NCI-H2196 treated with DMSO at 0.1 percent for 48 hours (cell line): ENCODE measurements around the gene MED27.
"Not testable (repeated sequence)": the region's sequence is repeated elsewhere in the genome, so short reads cannot be mapped to it uniquely, and the experiment has no call there.

Experiments
- DNase-seq: peaks from one replicate; lab custom pipeline; 2025; ENCODE audit not compliant: unreplicated experiment; lab: John Stamatoyannopoulos, UW

MED27 gene

GRCh38 chr9:132020272-132020671, 59.4 kb downstream of the MED27 start:
- no peak for DNase-seq

DNA sequence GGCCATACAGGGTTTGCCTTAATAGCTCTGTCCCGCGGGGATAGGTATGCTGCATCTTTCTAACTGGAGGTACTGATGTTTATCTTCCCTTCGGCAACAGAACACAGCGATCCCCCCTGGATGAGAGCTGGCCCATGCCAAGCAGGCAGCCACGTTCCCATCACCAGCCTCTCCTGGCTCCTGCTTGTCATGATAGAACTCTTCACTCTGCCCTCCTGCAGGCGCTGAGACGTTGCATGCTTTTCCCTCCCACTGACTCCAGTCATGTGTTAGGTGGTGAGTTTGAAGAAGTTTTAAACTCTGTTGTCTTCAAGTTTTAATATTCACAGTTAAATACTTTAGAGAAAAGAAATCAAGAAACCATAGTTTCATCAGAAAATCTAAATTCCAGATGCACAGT, 60.0 kb downstream of the MED27 start:
- DNase-seq, result no peak

DNA sequence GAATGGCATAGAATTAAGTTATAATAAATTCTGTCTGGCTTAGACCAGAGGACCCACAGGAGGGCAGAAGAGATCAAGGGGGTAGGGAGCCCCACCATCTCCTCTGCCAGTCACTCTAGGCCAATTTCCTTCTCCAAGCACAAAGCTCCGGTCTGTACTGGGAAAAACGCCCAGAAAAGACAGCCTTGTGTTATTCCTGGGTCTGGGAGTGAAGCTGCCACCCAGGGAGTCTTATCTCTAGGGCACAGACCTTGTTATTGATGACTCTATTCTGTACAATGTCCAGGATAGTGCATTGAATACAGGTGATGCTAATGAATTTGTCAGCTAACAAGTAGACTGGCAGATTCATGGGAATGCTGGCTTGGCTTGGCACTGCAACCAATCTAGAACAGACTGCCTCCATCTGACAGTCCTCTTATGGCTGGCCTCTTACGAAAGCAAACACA, 60.7 kb downstream of the MED27 start:
- no peak for DNase-seq

DNA sequence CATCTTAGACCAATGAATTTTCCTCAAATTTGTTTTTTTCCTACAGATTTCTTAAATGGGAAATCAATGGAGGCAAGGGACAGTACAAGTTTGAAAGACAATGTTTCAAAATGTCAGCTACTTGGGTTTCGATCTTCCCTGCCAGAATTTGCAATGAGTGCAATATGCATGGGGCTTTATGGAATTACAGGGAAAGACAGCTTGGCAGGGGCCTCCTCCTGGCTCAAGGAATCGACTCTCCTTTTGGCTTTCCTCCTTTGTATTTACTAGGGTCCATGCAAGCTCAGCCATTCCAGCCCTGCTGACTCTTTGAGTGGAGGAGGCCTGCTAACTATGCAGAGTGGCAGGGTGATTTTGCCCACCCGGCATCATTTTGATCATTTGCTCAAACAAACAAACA, 63.2 kb downstream of the MED27 start:
- DNase-seq, result no peak

GRCh38 chr9:132015866-132016265, 63.8 kb downstream of the MED27 start:
- no peak for DNase-seq

DNA sequence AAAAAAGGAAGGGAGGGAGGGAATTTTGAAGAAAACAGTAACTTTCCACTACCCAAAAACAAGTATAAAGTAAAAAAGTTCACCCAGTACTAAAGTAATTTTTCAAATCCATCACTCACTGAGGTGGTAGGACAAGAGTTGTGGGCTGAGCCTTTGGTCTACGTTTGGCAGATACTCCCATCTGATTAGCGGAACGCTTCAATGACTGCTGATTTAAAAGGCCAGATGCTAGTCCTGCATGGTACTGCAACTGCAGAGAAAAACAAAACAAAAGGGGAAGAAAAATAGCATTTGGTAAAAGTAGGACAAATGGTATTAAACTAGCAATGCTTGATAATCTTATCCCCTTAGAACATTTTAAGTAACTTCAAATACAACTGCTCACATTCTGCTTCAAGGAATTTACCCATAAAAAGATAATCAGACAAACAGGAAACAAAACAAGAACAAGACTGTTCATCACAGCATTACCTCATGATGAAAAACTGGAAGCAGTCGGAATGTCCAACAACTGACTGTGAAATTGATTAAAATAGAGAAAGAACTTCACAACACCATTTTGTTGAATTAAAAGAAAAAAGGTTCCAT, 65.4 kb downstream of the MED27 start:
- no peak for DNase-seq

- no peak for DNase-seq
These were observed 66.8 kb downstream of the MED27 start for GRCh38 chr9:132012704-132013357.

DNA sequence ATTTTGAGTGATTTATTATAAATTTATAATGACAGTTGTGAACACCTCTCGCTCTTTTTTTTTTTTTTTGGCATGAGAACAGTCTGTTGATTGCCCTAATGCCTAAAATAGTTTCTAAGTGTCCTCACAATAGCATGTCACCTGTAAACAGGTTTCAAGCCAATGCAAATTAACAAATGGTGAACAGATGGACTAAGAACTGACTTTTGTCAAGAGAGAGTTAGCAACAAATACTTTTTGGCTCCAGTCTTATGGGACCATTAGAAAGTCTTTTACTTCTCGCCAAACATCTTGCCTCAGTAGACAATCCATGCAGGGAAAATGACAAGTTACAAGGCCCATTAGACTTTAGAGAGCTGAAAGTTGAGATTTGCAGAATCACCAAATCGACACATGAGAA, 67.8 kb downstream of the MED27 start:
- DNase-seq, result no peak

DNA sequence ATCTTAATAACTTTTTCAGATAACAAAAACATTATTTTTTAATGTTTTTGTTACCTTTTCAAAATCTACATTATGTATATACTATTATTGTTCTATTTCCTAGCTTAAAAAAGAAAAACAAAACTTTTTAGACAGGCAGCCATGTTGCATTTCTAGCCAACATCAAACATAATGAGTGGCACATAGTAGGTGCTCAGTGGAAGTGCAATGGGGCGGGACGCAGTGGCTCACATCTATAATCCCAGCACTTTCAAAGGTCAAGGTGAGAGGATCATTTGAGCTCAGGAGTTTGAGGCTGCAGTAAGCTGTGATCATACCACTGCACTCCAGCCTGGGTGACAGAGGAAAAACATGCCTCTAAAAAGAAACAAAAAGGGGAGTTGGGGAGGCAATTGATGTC, 68.4 kb downstream of the MED27 start:
- DNase-seq, result no peak

- DNase-seq, result not testable (repeated sequence)
These were observed 69.5 kb downstream of the MED27 start for GRCh38 chr9:132010201-132010600.

DNA sequence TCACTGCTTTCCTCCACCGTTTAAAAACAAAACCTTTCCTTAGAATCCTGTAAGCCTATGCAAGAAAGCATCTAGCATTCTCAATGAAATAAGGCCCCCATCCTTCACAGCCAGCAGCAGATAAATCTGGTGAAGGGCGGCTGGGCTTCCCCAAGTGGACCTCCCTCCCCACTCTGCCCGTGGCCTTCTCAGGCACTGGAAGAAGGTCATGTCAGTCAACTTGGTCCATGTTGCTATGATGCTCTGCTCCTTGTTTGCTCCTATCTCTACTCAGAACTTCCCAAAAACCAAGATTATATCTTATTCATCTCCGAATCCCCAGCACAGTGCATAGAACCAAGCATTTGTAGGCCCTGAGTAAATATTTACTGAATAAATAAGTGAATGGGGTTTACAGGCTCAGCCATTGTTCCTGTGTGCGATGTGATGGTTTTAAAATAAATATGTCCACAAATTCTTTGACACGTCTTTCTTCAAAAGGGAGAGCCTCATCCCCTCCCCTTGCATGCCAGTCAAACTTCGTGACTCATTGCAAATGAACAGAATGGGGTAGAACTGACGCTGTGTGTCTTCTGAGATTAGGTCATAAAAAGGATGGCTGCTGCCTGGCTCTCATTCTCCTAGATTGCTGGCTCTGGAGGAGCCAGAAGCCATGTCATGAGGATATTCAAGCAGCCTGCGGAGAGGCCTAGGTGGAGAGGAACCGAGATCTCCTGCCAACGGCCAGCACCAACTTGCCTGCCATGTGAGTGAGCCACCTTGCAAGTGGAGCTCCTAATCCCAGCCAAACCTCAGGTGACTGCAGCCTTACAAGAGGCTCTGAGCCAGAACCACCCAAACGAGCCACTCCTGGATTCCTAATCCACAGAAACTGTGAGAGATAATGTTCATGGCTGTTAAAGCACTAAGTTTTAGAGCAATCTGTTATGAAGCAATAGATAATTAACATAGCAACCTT, 70.5 kb downstream of the MED27 start:
- DNase-seq, result no peak

DNA sequence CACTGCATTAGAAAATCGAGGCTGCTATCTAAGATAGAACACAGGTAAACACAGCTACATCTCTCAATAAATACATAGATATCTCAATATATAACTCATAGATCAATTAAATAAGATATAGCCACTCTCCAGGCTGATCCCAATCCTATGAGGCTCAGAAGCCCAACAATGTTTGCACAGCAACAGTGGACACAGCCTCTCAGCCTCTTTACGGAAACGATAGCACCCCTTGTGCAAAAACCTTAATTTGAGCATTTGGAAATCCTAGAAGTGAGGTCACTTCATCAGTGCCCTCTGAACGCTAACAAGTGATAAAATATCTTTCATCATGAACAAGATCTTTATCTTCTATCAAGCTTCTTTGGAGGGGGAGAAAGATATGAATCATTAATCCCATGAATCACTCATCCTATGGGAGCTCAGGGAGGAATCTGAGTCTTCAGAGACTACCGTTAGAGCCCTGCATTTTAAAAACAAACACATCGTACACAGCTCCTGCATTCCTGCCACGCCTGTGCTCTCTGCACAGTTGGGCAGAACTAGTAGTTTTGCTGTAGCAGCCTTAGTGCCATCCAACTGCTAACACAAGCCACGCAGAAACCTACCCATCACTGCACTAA, 71.4 kb downstream of the MED27 start:
- DNase-seq, result no peak

DNA sequence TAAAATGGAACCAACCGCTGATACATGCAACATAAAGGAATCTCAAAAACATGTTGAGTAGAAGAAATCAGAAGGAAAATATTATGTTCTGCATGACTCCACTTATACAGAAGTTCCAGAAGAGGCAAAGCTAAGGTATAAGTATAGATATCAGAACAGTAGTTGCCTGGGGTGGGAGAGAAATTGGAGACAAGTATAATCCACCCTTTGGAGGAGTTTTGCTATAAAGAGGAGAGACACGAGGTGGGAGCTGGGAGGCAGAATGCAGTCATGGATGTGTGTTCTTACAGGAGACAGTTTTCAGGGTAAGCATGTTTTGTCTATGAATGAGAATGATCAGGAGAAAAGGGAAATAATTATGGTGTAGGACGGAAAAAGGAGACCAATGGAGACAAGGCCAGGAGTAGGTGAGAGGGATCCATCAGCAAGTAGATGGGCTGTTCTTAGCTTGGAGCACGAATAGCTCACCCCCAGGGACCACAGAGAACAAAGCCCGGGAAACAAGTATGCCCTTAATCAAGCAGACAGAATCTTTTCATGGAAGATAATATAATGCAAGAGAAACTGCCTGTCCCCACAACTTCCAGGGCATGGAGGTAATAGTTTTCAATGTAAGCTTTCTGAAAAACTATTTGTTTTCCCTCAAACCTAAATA, 72.2 kb downstream of the MED27 start:
- DNase-seq, result no peak

DNA sequence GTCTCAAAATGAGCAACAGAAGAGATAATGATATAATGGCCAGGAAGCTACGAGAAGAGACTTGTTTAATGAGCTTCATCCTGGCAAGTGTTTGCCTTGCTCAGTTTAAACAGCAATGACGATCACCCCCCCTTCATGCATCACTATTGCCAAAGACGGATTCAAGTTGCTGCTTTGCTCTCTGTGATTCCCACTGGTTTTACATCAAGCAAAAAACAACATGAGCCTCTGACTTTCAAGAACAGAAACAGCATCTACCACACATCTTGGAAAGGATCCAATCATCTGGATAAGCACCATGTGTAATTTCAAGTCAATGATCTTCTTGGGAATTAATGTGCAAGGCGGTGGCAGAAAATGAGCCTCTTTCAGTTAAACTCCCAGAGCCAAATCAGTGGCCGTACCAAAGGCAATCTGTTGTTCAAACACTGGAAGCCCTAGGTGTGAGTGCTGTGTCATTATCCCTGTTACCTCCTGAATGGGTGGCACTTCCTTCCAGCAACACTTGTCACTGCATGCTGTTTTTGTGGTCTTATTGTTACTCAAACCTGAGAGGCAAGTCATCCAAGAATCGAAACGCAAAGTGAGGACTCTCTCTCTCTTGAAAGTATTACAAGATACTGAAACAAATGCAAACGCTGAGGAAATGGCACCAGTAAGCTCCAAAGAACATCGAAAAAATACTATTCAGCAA, 72.8 kb downstream of the MED27 start:
- no peak for DNase-seq

DNA sequence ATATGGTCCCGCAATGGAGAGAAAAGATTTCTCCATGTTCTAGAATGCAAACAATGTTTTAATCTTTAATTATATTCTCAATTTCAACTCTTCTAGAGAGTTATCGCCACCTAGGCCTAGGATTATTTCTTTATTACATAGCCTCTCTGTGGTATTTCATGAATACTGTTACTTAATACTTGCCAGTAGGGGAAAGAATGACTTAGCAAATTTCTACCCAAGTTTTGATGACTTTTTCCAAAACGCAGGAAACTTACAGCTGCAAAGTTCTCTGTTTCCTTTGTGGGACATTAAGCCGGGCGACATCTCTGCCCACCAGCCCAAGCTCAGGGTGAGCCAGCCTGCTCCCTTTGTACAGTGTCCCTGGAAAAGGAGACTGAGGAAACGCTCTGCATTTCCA, 73.8 kb downstream of the MED27 start:
- no peak for DNase-seq

- DNase-seq, result no peak
These were observed 75.3 kb downstream of the MED27 start for GRCh38 chr9:132004323-132004722.

DNA sequence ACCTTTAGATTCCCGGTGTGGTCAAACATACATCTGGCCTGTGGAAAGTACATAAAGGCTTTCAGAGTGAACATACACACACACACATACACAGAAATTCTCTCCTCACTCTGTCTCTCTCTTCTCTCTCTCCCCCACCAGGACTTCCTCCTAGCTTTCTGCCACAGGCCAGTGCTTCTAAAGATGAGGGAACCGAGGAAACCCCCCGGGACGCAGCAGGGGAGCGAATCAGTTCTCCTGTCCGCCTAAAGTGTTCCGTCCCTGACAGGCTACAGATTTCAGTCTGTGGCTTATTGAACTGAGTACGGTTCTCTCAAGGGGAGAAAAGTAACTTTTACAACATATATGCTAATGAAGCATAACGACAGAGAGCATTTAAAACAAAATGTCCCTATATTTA, 75.8 kb downstream of the MED27 start:
- DNase-seq, result no peak

GRCh38 chr9:132003319-132003704, 76.4 kb downstream of the MED27 start:
- DNase-seq, result no peak

- no peak for DNase-seq
These were observed 76.9 kb downstream of the MED27 start for GRCh38 chr9:132002643-132003318.

- DNase-seq, result no peak
These were observed 78.1 kb downstream of the MED27 start for GRCh38 chr9:132001567-132001966.
